ENCODE data around the gene SMYD3.

DNA sequence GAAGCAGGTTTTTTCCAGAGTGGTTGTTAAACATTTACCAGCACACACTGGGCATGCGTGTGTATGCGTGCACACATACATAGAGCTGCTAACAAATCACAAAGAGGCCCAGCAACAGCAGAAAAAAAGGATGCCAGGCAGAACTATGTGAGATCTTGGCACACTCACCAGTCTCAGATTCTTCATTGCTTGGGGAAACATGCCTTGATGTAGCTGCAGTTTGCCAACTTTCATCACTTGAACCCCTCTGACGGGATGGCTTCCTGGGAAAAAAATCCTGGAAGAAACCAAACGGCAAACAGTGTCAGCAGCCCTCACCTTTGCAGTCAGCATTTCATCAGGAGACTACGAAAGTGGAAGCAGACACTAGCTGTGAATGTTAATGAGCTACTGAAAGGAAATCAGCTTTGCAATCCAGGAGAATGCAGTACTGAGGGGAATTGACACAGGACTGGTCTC lies 743.2 kb downstream of the SMYD3 start:
- TF ChIP-seq, protein P1, sequence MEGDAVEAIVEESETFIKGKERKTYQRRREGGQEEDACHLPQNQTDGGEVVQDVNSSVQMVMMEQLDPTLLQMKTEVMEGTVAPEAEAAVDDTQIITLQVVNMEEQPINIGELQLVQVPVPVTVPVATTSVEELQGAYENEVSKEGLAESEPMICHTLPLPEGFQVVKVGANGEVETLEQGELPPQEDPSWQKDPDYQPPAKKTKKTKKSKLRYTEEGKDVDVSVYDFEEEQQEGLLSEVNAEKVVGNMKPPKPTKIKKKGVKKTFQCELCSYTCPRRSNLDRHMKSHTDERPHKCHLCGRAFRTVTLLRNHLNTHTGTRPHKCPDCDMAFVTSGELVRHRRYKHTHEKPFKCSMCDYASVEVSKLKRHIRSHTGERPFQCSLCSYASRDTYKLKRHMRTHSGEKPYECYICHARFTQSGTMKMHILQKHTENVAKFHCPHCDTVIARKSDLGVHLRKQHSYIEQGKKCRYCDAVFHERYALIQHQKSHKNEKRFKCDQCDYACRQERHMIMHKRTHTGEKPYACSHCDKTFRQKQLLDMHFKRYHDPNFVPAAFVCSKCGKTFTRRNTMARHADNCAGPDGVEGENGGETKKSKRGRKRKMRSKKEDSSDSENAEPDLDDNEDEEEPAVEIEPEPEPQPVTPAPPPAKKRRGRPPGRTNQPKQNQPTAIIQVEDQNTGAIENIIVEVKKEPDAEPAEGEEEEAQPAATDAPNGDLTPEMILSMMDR (IDR thresholded peaks at IDR 0.05) = no peak
- TF ChIP-seq POLR2A (IDR thresholded peaks at IDR 0.05) = no peak

Data from adrenal gland (tissue), 5 donors.